GM21737 (cell line): ENCODE data around the gene LARP4B.

Source experiments
- ATAC-seq: cut with Tn5 transposase; IDR thresholded peaks from one replicate; pipeline ENCODE4 v1.9.1; 2021; ENCODE audit warnings: mild to moderate bottlenecking, moderate library complexity; ENCODE audit not compliant: unreplicated experiment

The LARP4B gene

GRCh38 chr10:811379-812175, 119.9 kb downstream of the LARP4B start:
- ATAC-seq, result no peak

GRCh38 chr10:810351-810846, 121.1 kb downstream of the LARP4B start:
- no peak for ATAC-seq

GRCh38 chr10:809671-810350, 121.7 kb downstream of the LARP4B start:
- no peak for ATAC-seq

DNA sequence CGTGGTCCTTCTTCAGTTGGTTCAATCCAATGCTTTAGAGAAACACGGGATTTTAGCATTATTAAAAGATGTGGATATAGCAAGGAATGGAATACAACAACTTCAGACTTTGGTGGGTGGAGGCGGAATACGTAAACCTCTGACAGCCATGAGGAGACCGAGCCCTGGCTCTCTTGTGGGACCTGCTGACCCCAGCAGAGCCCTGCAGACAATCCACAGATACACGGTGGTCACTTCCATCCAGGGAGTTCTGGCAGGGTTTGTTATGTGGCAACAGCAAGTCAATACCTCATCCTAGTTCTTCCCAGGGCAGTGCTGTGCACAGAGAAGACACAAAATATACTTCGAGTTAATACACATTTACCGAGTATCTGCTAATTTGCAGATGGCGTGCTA, 123.5 kb downstream of the LARP4B start:
- no peak for ATAC-seq

DNA sequence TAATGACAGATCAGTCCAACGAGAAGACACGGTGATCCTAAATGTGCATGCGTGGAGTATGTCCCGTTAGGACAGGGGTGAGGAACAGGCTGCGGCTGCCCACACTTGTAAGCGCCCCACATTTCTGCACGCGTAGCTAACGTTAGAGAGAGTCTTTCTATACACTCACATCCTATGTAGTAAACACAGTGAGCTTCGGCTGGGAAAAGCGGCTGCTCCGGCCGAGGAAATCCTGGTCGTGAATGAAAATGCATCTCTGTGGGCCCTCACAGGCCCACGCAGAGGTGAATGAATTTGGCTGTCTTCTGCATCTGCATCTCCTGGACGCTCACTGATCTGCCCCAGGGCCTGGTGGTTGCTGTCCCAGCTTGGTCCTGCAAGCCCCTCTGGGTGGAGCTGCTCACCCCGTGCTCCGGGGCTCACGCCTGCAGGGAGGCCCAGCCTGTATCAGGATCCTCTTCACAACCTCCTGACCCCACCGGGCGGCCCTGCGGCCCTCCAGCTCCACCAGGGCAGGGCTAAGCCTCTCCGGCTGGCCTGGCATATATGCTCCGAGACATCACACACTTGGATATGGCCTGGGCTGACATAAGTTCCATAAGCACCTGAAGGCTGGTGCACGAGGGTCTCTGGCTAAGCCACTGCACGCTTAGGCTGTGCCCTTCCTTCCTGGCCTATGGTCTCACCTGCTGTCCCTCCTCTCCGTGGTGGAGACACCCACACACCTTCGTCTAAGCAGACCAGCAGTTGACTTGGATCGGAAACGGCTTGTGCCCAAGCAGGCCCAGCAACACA, 124.1 kb downstream of the LARP4B start:
- ATAC-seq, result no peak

- no peak for ATAC-seq
Measured at GRCh38 chr10:806451-807162, 124.9 kb downstream of the LARP4B start.

- no peak for ATAC-seq
Measured at GRCh38 chr10:805620-806305, 125.7 kb downstream of the LARP4B start.

DNA sequence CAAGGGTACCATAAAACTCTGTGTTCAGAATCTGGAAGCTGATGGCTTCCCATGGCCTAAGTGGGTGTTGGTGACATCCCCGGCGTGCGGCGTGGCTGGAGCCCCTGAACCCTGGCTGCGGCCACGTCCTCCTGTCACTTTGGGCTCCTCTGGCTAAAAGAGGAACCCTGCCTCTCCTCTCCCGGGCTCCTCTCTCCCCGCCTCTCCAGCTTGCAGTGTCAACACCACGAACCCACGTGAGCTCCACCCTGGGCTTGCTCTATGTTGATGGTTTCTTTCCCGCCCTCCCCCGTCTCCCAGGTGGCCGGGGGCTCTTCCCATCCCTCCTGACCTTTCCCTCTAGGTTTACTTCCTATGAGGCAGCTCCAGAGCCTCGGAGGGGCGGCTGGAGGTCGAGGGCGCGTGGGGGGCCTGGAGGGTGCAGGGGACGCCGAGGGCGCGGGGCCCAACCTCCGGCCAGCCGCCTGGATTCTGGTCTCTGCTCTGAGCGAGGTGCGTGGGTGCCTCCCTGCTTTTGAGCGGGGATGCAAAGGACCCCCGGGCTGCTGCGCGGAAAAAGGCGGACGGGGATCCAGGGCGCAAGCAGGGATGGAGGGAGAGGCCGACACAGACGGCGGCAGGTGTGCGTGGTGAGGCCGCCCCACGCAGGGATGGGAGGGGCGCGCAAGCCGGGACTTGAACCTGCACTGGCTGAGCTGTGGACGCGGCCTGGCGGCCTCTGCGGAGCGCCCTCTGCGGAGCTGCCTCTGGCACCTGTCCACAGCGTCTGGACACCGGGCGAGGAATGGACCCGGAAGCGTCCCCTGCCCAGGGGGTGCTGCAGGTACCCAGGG, 126.5 kb downstream of the LARP4B start:
- no peak for ATAC-seq

DNA sequence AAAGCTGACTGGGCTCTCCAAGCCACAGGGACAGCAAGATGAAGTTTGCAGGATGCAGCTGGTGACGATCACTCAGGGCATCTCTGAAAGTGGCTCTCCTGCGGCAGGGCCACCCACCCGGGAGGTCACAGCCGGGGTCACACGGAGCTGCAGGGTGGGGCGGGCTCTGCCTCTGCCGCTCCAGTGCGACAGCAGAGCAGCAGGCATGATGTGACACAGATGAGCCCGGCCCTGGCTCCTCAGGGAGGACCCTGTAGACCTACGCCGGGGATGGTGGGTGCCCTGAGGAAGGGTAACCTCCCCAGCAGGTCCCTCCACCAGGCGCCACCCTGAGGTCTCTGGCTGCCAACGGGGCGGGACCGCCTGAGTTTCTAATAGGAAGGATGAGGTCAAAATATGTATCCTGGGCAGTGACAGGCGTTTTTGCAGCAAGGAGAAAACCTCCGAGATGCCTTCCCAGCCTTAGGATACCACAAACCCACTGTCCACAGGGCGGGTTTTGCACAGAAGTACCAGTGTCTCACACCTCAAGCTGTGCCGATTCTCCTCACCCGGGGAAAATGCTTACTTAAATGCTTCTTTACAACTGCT, 127.2 kb downstream of the LARP4B start:
- ATAC-seq, result no peak

- no peak for ATAC-seq
Measured at GRCh38 chr10:803041-803741, 128.3 kb downstream of the LARP4B start.

- no peak for ATAC-seq
Measured at GRCh38 chr10:802506-802905, 129.0 kb downstream of the LARP4B start.

GRCh38 chr10:797179-797578, 134.3 kb downstream of the LARP4B start:
- ATAC-seq, result no peak

- no peak for ATAC-seq
Measured at GRCh38 chr10:796233-796632, 135.3 kb downstream of the LARP4B start.

DNA sequence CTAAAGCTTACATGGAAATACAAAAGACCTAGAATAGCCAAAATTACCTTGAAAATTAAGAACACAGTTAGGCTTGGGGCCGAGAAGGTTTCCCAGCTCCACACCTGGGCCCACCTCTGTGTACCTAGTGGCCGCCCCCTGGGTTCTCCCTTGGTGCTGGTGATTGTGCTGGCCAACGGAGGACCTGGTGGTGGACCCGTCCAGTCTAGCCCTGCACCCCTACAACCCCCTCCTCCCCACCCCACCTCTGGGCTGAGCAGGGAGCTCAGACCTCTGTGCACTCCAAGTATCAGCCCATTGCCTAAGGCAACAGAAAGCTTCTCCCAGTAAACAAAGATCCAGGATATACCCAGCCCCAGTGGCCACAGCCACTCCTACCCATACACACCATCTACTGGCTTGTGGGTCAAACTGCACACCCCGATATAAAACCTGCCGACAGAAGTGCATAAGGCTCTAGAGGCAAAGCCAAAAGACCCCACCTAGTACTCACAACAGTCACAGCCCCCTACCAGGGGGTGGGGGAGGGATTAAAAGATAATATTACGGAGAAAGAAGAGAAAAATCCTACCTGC, 137.0 kb downstream of the LARP4B start:
- no peak for ATAC-seq

DNA sequence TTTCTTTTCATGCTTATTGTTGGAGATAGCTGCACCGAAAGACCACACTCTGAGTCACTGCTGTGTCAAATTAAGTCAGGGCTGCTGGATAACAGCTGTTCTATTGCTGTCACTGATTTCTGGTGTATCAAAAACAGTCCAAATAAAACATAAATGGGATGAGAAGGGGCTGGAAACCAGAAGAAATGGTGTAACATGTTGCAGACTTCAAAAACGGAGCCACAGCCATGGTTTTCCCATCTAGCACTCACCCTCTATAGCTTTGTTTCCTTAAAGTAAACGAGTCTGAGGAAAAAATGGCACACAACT, 138.8 kb downstream of the LARP4B start:
- ATAC-seq, result no peak

- ATAC-seq, result no peak
Measured at GRCh38 chr10:792083-792791, 139.3 kb downstream of the LARP4B start.

DNA sequence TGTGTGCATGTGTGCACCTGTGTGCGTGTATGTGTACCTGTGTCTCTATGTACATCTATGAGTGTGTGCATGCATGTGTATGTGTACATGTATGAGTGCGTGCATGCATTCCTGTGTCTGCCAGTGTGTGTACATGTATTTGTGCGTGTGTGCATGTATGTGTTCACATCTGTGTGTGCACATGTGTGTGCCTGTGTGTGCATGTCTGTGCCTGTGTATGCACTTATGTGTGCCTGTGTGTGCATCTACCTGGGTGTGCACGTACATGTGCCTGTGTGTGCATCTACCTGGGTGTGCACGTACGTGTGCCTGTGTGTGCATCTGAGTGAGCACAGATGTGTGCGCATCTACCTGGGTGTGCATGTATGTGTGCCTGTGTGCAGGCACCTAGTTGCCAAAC, 139.9 kb downstream of the LARP4B start:
- ATAC-seq, result no peak
